NCI-H526 (cell line): ENCODE data around the gene CCDC9.

Source experiments
- DNase-seq, 2 experiments: peaks; one replicate each; lab custom pipeline; 2025; lab: John Stamatoyannopoulos, UW

CCDC9 gene

DNA sequence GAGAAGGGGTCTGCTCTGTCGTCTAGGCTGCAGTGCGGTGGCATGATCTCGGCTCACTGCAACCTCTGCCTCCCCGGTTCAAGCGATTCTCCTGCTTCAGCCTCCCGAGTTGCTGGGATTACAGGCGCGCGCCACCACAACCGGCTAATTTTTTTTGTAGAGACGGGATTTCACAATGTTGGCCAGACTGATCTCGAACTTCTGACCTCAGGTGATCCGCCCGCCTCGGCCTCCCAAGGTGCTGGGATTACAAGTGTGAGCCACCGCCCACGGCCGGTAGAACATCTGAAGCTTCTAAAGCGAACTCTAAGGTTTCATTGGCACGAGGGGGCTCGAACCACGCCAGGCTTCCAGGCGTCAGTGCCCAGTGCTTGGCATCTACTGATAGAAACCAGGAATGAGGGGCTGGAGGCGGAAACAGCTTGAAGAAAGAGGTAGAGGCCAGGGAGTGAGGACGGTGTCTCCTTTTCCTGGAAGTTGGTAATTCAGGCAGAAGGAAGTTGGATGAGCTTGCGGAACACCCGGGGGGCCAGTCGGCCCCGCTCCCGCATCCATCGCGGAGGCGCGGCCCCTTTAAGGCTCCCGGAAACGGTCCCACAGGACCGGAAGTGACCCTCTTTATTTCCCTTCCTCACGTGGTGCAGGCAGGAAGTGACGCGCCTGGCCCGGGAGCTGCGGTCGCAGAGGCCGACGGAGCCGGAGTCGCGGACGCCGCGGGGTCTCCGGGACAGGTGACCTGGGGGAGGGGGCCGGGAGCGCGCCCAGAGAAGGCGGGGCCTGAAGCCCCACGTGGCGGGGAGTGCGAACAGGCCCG, at the start of gene CCDC9:
Gene CCDC9, plus strand, starts transcription at position 647 of the 814 bp plus-strand sequence. CDS start 1,876 bp downstream, outside the sequence.
- DNase-seq = peak; percentile 95 to 99

DNA sequence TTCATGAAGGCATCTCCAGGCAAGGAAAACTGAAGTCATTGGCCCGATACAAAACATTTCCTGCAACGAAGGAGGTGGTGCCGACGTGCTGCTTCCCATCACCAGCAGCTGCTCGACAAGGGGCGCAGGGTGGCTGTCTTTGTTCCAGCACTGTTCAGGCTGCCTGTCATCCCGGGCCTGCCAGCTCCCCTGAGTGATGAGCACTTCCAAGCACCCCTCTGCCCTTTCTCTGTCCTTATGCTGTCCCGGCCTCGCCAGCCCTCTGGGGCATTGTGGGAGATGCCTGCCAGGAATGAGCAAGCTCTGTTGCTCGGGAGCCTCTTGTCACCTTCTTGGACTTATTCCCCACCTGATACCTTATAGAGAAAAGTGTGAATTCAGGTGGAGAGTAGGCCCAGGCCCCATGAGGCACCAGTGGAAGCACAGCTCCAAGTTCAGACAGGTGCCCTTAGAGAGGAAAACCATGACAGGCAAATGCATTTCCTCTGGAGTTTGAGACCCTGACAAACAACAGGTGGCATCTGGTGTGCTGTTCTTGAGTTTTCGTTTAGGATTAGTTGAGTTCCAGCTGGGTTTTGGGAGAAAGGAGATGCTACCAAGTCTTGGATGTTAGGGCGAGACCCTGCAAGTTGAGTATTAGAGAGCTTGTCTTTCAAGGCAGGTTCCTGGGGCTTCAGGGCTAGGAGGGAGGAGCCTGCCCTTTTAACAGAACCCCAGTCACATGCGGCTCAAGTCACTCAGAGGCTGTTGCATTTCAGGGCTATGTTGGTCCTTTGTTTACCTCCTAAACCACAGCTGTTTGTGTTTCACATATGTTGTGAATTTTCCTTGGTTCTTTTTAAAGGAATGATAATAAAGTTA, 46.8 kb upstream of the CCDC9 start:
- no peak for DNase-seq

DNA sequence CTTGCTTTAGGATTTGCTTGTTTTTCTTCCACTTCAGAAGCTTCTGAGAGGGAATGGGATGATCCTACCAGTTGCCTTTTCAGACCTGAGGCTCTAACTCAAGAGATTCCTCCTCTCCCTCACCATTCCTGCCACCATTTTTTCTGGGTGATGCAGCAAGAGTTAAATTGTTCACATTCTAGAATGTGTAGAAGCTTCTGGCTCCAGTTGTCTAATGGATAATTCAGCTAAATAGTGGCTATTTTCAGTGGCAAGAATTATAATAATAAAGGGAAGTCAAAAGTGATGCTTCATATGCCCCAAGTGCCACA, 46.2 kb upstream of the CCDC9 start:
- DNase-seq = no peak

DNA sequence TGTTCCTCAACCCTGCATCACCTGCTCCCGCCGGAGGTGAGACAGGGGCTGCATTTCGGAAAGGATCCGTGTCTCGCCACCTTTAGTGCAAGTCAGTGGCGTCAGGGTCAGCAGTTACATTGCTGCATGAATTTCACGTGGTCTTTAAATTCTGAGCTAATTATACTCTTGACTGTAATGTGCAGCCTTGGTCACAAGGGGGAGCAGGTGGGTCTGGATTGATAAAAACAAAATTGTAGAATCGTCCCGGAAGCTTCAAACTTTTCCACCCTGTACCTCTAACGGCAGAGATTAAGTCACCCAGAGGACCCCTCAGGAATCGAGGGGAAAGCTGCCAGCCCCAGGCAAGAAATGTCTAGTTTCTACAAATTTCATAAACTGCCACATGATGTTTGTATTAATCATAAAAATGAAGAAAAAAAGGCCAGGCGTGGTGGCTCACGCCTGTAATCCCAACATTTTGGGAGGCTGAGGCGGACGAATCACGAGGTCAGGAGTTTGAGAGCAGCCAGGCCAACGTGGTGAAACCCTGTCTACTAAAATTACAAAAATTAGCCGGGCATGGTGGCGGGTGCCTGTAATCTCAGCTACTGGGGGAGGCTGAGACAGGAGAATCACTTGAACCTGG, 45.5 kb upstream of the CCDC9 start:
- DNase-seq = peak; percentile 37 to 79

DNA sequence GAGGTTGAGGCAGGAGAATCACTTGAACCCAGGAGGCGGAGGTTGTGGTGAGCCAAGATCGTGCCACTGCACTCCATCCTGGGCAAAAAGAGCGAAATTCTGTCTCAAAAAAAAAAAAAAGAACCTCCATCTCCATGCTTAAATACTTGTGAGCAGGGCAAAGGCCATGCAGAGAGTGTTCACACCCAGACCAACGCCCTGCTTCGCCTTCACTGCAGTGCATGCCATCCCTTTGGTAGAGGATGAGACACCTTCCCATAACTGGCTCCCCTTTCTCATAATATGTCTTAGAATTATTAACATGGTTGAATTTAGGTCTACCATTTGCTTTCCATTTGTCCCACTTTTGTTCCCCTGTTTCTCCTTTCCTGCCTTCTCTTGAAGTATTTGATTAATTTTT, 40.7 kb upstream of the CCDC9 start:
- DNase-seq = no peak

DNA sequence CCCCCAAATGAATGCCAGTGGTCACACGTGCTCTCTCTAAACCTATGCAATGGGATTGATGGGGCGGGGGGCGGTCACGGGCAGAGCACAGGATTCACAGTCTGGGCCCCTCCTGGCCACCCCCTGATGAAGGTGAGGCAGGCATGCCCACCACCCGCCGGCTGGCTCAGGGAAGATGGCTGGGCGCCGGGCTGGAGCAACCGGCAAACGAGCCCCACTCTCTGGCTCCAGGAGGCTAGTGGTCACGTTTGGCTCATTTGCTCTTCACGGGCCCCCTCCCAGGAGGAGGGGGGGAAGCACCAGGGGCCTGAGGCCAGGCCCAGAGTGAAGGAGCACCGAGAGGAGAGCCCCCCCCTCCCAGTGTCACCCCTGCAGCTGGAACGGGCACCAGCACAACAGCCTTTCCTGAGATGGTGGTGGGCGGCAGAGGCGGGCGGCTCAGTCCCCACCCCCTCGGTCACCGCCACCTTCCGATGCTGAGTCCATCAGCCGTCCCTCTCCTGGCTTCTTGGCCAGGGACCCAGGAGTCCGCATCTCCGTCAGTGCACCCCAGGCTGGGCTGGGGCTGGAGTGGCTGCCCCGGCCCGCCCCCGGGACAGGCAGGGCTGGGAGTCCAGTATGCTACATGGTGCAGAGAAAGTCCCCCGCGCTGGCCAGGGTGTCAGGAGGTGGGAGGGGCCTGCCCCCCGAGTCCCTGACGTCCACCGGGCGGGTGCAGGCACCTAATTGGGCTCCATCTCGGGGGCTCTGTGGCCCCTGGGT, 35.1 kb upstream of the CCDC9 start:
- DNase-seq = no peak

DNA sequence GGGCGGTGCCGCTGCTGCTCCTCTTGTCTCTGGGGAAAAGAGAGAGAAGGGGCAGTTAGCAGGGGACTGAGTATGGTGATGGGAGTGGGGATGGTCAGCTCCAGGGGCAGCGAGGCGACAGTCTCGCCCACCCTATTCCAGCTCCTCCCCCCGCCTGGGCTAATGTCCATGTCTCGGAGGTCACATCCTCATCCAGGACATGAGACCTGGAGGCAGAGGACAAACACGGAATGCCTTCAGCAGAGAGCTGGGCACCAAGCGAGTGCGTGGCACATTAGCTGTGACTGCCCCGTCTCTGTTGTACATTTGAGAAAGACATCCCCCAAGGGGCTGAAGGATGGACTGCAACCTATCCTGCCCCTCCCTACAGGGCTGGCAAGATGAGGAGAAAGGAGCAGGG, 34.4 kb upstream of the CCDC9 start:
- DNase-seq = no peak

DNA sequence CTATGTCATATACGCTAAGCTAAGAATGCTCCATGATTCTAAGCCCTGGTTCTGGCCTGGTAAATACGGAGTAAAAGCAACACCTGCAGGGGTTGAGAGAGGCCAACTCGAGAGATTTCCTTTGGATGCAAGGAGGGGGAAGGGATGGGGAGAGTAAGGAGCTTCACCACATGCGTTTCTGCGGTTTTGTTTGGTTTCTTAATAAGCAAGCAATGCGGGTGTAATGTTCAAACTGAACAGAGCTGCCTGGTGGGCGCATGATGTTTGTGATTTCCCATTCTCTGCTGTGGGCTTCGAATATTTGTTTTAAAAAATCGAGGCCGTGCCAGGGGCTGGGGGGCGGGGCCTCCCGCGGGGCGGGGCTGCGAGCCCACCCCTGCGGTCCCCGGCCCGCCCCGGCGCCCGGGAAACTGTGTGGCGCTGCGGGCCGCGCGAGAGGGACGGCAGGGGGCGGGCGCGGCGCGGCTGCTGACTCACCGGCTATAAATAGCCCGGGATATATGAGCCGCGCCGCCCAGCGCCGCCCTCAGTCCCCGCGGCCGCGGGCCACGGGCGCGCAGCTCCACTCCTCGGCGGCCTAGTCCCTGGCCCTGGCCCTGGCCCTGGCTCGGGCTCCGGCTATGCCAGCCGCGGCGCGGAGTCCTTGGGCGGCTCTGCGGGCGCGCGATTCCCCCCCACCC, 30.4 kb upstream of the CCDC9 start:
- peak; percentile 42 to 92 for DNase-seq

DNA sequence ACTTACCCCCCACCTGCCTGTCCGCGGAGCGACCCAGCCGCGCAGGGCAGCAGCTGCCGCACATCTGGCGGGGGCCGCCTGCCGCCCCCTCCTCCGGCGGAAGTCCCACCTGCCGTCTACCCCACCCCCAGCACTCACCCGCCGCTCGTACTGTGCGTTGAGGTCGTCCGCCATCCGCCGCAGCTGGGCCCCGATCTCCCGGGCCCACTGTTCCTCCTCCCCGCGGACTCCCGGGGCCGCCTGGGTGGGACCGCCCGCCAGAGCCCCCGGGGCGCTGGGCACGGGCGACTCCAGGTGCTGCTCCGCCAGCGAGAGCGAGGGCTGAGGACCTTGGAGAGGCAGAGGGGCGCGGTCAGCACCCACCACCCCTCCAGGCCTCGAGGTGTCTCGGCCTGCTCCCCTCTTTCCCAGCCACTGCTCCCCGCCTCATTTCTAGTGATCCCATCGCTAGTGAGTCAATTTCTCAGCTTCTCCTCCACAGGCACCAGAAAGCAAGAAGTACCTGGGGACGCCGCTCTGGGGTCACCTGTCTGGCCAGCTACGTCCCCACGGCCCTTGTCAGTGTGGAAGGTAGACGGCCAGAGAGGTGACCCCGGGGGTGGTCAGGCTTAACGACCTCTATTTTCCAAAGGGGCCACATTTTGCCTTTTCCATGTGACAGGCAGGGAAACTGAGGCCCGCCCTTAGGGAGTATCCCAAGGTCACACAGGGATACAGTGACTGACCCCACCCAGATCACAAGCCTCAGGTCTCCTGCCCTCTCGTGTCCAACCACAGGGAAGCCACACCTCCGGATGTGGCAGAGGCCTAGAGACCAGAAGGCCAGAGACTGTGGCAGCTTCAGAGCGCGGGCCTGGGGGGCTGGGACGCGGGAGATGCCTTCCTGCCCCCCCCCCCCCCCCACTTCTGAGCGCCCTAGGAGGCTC, 29.6 kb upstream of the CCDC9 start:
- peak in 1 of 2 experiments; percentile 41 for DNase-seq

DNA sequence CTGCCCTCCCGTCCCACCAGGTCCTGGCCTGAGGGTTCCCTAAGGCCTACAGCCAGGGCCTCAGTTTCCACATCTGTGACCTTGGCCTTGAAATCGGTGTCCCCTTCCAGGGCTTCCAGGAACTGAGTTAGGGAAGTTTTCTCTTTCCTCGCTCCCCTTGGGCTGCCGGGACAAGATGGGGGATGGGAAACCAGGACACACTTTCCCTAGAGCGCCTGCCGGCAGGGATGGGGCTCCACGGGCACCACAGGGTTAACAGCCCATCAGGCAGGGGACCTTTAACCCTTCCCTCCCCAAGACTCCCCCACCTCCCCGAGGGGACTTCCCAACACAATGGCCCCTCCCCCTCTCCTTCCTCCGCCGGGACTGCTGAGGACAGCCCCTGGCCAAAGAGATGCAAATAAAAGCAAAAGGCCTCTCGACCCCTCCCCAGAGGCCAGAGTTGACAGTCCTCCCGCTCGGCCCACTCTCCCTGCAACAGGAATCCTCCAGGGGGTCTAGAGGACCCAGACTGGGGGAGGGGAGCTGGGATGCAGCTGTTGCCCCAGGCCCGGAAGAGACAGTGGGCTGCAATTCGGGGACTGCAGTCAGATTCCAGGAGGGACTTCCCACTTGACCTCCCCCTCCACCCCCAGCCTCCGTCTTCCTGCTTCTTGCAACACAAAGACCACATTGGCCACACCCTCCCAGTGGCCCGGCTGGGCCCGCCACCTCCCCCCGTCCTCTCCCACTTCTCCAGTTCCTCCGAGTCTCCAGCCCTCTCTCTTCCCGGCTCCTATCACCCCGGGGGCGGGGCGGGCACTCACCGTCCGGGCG, 28.8 kb upstream of the CCDC9 start:
- DNase-seq = peak in 1 of 2 experiments; percentile 71

DNA sequence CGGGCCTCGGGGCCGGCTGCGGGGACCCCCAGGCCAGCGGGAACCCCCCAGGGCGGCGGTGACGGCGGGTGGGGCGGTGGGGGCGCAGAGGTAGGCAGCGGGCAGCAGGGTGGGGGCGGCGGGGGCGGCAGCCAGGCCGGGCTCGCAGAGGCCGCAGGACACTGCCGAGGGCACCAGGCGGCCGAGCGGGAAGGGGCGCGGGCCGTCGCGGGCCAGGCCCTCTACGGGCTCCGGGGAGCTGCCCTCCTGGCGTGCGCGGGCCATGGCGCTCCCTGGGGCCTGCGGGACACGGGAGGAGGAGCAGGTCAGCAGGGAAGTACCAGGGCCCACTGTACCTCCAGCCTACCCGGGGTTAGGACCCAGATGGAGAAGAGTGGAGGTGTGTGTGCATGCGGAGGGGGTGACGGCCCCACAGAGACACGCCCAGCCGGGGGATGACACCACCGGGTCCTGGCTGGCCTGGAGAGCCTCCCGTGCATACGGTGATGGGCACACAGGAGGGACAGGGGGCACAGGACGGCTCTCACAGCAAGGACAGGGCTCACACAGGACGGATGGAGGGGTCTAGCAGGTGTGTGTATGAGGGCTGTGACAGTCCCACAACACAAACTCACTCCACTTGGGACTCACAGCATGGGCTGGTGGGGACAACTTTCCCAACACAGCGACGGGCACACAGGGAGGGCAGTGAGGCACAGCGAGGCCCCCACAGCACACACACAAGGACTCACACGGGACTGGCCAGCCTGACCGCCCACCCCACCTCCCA, 28.0 kb upstream of the CCDC9 start:
- peak in 1 of 2 experiments; percentile 54 for DNase-seq

DNA sequence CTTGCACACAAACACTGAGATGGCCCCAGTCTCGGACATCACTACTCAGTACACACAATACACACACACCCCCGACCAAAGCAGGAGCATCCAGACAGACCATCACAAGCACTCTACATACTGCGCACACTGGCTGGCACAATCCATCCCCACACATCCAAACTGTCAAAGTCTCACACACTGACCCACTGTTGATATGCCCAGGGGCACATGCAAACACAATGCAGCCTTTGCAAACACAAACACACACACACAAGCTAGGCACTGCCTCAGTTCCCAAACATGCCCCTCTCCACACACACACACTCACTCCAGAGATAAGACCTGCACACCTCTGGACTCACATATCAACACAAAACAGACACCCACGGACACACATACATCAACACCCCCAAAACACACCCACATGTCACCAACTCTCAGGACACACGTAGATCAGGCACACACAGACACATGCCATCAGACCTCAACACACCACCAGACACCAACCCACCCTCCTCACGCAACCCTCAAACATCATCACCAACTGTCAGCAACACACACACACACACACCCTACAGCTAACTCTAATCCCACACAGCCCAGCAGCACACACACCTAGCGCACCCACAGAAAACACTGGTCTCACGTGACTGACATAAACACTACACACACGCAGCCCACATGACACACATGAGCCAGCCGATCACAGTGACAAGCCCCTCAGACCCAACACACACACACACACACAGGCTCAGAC, 27.2 kb upstream of the CCDC9 start:
- DNase-seq = no peak

DNA sequence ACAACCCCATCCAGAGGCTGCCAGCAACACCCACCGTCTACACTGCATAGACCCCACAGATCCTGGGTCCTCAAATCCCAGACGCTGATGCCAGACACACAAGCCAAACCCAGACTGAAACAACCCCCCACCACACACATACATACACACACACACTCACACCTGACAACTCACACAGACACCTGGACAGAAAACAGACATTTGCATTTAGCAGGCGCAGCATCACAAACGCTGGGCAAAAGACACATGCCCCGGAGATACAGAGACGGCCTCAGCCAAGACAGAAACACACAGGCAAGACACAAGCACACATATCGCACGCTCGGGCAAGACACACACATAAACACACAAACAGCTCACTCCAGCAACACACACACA, 26.7 kb upstream of the CCDC9 start:
- DNase-seq = peak; percentile 19 to 51

DNA sequence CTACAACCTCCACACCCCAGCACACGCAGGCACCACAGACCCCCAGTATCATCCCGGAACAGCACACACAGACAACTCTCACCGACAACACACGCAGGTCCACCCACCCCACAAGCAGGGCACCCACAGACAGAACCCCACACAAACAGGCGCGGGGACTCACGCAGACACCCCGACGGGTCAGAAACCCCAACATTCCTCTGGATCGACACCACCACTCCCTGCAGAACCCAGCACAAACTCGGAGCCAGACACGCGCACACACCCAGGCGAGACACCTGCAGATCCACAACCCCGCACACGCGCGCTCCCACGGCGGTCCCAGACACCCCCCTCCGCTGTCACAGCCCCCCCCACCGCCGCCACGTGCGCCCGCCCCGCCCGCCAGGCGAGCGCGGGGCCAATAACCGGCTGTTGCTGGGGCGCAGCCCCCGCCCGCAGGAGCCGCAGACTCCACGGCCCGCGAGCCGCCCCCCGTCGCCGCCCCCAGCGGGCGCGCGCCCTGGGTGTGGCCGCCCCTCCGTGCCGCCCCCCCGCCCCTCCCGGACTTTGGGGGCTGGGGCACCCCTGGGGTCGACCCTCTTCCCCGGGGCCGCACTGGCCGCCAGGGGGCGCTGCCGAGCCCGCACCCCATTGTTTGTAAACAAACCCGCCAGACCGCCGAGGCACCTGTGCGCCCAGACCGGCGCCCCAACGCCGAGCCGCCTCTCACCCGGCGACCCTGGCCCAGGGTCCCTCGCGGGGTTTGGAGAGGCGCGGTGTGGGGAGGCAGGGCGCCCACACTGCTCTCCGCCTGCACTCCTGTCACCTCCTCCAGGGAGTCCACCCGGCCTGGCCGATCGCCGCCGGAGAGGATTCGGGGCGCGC, 26.0 kb upstream of the CCDC9 start:
- DNase-seq = peak in 1 of 2 experiments; percentile 34

DNA sequence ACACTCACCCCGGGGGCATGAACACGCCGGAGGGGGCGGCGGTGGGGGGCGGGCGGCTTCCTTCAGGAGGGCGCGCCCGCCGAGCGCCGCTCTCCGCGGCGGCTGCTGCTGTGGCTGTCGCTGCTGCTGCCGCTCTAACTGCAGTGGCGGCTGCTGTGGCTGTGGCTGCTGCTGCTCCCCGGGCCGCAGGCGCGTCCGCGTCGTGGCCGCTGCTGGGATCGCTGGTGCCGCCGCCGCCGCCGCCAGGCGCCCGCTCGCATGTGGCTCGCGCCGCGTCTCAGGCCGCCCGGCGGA, 25.5 kb upstream of the CCDC9 start, which contains the start of gene BBC3:
Gene BBC3, minus strand, starts transcription at position 279 of the 294 bp plus-strand sequence. CDS start 2,768 bp downstream, outside the sequence.
- DNase-seq = no peak

DNA sequence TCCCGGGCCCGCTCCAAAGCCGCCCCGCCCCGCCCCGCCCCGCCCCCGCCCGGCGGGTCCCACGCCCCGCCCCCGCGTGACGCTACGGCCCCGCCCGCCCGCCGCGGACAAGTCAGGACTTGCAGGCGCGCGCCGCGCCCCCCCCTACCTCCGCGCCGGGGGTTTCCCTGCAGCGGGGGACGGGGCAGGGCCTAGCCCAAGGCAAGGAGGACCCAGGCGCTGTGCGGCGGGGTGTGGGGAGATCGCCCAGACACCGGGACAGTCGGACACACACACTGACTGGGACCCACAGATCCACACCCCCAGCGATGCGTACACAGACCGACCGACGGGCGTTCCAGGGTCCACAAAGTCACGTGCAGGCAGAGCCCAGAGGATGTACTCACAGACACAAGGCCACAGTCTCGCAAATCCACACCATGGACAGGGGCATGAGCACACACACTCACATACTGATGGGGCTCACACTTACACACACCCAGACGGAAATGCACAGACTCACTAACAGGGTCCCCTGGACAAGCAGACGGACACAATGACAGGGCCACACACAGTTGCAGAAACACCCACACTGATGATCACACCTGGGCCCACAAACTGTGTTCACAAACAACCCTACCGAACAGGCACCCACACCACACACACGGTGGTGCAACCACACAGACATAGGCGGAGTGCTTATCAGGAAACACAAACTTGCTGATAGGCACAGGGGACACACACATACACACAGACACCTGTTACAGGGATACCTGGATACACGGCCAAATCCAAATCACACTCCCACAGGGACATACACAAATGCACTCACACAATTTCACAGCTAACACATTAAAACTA, 24.9 kb upstream of the CCDC9 start:
- DNase-seq = peak in 1 of 2 experiments; percentile 75
